DMS 273 (cell line): ENCODE data around the gene DYNC2LI1.
"Not testable (repeated sequence)": the region's sequence is repeated elsewhere in the genome, so short reads cannot be mapped to it uniquely, and the experiment has no call there.

ENCODE experiments used
- DNase-seq: peaks from one replicate; lab custom pipeline; 2025; ENCODE audit not compliant: unreplicated experiment; lab: John Stamatoyannopoulos, UW

Gene DYNC2LI1

DNA sequence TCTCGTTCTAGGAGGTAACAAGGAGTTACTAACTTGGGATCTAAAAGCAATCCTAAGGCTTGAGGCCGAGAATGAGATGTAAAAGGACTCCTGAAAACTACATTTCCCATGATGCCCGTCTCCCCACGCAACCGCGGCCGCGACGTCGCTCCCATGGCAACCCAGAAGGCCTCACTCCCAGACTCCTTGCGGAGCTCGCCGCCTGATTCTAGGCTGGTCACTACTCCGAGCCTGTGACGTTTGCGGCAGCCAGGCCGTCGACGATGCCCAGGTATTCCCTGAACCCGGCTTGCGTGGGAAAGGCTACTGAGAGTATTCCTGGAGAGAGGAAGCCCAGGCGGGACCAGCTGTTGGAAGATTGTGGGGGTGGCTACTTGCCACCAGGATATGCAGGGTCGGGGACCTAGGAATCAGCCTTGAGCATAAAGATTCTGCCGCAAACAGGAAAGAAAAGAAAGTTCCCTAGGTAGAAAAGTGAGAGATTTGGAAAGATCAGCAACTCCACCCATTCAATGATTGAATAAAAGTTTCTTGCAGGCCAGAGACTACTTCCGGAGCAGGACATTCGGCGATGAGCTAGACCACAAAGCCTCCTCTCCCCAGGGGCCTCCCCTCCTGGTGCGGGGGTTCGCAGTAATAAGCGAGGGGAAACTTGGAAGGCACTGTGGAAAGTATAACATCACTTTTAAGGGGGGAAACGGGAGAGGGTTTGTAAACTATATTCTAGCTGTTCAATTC lies at the start of gene DYNC2LI1:
DYNC2LI1 (plus strand) TSS at position 164 of the 738 bp plus-strand sequence; CDS start at position 264, 100 bp downstream.
- DNase-seq, result peak; percentile 96

- no peak for DNase-seq
These were observed 48.9 kb upstream of the DYNC2LI1 start for GRCh38 chr2:43724728-43725526.

DNA sequence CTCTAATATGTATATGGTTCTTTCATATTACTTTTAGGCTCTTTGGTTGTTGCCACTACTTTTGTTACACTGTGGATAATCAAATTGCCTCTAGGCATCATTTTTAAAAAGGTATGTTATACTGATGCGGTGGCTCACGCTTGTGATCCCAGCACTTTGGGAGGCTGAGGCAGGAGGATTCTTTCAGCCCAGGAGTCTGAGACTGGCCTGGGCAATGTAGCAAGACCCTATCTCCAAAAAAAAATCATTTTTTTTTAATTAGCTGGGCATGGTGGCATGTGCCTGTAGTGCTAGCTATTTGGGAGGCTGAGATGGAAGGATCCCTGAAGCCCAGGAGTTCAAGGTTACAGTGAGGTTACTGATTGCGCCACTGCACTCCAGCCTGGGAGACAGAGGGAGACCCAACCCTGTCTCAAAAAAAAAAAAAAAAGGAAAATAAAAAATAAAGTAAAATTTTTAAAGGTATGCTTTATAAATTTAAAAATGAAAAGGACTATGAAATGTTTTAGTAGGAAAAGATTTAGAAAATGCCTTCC lies 48.1 kb upstream of the DYNC2LI1 start:
- no peak for DNase-seq

GRCh38 chr2:43726961-43727633 lies 46.7 kb upstream of the DYNC2LI1 start:
- not testable (repeated sequence) for DNase-seq

GRCh38 chr2:43727634-43728014 lies 46.2 kb upstream of the DYNC2LI1 start:
- no peak for DNase-seq

DNA sequence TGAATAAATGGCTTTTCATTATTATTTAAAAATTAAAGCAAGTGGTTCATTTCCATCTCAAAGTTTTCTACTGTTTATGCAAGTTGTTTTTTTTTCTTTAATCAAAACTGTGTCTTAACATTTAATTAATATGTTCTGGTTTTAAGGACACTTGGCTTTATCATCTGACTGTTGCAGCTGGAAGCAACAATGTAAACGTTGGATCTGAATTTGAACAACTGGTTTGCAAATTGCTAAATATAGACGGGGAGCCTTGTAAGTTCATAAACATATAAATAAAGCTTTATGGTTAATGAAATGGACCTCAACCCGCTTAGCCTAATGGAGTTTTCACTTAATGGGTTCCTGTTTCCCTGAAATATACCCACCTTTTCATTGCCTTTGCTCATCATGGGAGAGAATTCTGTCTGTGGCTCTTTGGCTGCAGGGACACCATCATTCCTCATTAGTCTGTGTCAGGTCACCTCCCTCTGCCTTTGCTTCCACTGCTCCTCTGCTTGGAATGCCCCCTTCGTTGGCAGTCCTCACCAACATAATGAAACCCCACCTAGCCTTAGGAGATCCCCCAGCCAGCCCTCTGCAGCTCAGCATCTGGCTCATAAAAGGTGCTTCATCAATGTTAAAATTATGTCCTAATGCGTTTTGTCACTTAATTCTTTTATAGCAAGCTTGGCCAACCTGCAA lies 44.2 kb upstream of the DYNC2LI1 start:
- no peak for DNase-seq

DNA sequence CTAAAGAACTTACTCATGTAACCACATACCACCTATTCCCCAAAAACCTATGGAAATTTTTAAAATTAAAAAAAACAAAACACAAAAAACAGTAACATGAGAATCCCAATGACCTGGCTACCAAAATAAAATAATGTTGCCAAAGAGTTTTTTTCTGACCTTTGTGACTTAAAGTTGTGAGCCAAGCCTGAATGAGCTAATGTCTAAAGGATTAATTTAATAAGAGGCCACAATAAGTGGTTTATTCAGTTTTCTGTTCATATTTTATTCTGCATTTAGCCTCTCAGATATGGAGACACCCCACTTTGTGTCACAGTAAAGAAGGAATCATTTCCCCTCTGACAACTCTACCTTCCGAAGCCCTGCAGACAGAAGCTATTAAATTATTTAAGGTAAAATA lies 42.6 kb upstream of the DYNC2LI1 start:
- DNase-seq, result no peak

GRCh38 chr2:43736637-43737036 lies 37.2 kb upstream of the DYNC2LI1 start:
- DNase-seq, result no peak

DNA sequence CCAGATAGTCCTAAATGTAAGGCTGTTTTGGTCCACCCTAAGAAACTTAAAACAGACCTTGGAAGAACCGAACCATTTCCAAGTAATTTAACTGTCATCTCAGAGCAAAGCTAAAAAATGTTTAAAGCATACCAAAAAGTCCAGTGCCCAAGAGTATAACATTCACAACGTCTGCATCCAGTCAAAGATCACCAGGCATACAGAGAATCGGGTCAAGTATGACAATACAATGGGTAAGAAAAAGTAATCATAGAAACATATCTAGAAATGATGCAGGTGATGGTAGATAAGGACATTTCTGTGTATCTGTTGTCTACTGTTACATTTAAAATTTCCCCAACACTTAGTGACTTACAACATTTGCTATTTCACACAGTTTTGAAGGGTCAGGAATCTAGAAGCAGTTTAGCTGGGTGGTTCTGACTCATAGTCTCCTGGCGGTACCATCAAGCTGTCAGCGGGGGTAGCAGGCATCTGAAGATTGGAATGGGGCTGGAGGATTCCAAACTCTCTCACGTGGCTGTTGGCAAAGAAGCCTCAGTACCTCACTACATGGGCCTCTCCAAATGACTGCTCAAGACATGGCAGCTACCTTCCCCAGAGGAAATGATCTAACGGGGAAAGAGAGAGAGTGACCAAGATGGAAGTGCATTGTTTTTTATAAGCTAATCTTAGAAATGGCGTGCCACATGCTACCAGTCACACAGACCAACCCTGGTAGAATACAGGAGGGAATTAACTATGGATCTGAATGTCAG lies 36.6 kb upstream of the DYNC2LI1 start:
- no peak for DNase-seq

DNA sequence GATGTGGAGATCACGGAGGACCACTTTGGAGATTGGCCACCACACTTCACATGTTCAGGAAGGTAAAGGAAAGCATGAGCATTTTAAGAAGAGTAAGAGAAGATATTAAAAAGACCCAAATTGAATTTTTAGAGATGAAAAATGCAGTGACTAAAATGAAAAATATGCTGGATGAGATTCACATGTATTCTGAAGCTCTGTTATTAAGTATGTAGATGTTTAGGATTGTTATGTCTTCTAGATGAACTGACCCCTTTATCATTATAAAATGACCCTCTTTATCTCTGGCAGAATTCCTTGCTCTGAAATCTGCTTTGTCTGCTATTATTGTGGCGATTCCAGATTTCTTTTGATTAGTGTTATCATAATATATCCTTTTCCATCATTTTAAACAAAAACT lies 36.0 kb upstream of the DYNC2LI1 start:
- DNase-seq, result no peak

- no peak for DNase-seq
These were observed 35.6 kb upstream of the DYNC2LI1 start for GRCh38 chr2:43738257-43738656.

GRCh38 chr2:43743706-43744105 lies 30.1 kb upstream of the DYNC2LI1 start:
- DNase-seq, result no peak

- no peak for DNase-seq
These were observed 28.4 kb upstream of the DYNC2LI1 start for GRCh38 chr2:43745457-43745856.

- DNase-seq, result no peak
These were observed 25.5 kb upstream of the DYNC2LI1 start for GRCh38 chr2:43748333-43748732.

DNA sequence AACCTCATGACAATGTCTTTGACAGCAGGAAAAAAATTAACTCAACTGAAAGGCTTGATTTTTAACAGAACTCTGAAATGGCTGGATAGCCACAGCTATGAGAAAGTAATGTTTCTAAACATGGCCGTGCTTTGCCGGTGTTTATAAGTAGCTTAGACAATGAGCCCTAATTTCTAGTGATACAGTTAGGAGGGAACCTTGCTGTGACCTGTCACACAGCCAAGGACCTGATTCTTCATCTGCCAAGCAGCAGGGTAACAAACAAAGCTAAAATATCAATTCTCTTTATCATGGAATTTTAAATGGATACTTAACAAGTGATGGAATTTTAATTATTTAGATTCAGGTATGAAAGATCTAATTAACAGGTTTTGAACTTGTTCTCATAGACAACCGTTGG lies 24.3 kb upstream of the DYNC2LI1 start:
- no peak for DNase-seq

DNA sequence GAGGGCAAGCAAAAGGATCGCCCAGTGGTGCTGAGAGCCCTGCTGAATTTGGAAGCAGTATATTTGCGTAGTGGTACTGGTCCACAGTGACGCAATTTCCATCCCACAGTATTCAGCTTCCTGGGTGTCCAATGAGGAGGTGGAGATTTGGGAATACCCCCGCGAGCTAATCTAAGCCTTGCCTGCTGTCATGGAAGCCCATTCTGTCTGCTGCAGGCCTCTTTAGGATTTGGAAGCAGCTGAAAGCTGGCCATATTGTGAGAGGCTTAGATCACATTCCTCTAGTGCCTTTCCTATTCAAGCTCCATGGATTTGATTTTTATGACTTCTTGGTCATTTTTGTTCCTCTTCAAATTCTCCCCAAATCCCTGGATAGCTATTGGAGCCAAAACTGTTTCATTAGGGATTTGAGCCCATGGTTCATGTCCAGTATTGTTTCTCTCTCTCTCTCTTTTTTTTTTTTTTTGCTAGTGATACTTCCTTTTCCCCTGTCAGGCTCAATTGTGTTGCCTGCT lies 22.3 kb upstream of the DYNC2LI1 start:
- no peak for DNase-seq

DNA sequence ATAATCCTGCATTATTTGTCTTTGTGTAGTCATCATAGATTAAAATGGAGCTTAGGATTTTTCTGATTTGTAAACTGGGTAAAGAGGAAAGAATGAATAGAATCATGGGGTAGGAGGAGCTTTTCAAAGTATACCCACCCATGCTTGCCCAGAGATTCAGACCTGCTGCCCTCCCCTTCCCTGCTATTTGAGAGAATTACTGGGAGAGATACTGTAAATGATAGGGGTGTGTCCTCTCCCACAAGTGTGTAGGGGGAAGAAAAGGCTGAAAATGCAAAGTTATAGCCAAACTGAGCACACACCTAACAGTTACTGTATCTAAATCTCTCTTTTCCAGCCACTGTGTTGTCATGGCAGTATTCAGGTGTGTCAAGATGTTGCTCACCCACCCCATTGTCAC lies 21.5 kb upstream of the DYNC2LI1 start:
- DNase-seq, result no peak

DNA sequence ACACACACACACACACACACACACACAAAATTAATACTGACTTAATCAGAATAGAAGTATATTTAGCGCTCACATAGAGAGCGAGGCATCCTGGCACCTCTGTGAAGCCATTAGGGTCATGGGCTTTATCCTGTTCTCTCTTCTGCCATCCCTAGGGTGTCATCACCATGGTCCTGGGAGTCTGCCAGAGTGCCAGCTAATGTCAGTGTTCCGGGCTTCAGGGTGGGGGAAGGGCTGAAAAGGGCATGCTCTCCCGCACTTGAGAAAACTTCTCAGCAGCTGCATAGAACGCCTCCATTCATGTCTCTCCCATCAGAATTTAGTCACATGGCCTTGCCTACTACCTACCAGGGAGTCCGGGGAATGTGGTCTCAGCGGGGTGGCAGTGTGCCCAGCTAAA lies 19.7 kb upstream of the DYNC2LI1 start:
- no peak for DNase-seq

DNA sequence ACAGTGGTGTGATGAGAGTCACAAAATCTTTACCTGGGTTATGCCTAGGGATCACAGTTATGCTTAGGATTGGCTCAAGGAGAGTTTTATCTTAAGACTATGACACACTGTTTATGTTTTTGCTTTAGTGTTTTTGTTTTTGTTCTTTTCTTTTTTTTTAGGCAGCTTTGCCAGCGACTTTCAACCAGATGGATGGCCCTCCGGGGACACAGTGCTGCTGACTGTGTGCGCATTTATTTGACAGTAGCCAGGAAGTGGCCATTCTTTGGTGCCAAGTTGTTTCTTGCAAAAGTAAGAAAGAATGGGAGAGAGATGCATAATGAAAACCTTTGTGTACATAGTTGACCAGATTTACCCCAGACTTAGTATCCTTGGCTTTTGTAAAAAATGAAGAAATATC lies 15.1 kb upstream of the DYNC2LI1 start:
- DNase-seq, result no peak

- DNase-seq, result no peak
These were observed 14.6 kb upstream of the DYNC2LI1 start for GRCh38 chr2:43759195-43759594.
